ENCODE results near the gene CYB5A.
"Not testable (repeated sequence)": the region's sequence is repeated elsewhere in the genome, so short reads cannot be mapped to it uniquely, and the experiment has no call there.

The CYB5A gene

GRCh38 chr18:74291771-74292540 lies at the start of gene CYB5A:
CYB5A (minus strand) TSS chr18:74291963; CDS start chr18:74291875, 88 bp downstream.
- no peak for FAIRE-seq

GRCh38 chr18:74337912-74338309 lies 46.1 kb upstream of the CYB5A start:
- no peak for FAIRE-seq

- FAIRE-seq: no peak
These were observed 45.6 kb upstream of the CYB5A start for GRCh38 chr18:74337155-74337911.

- no peak for FAIRE-seq
These were observed 44.9 kb upstream of the CYB5A start for GRCh38 chr18:74336656-74337055.

DNA sequence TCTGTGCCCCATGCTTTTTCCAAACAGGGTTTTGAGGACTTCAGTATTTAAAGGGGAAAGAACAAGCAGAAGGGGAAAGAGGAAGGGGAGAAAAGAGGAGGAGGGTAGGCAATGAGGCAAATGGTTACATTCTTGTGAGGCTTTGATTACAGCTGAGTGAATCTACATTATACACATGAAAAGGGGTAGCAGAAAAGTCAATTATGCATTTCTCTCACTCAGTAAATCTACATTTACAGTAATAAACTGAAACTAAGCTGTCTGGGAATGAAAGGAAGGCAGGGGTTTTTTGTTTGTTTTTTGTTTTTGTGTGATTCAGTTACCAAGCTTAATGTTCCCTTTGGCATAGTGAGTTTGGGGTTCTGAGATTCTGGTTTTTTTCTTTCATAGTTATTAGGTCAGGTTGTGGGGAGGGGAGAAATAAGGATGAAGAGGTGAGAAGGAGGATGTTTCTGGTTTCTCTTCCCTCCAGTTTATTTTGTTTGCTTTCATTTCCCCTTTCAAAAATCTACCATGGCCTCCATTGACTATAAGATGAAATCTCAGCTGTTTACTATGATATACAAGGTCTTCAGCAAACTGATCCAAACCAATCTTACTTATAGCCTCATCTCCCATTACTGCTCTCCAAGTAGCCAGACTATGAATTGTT lies 42.6 kb upstream of the CYB5A start:
- FAIRE-seq: no peak

DNA sequence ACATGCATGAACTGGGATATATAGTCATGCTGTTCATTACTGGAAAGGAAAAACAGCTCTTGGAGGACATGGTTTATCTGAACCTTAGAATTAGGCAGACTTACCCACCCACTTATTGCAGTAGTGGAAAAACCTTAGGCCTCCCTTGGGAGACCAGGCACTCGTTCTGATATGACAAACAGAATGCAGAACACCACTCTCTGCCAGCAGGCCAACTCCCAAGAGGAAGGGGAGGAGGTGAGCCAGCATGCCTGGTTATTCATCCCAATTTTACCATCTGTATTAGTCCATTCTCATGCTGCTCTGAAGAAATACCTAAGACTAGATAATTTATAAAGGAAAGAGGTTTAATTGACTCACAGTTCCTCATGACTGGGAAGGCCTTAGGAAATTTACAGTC lies 41.3 kb upstream of the CYB5A start:
- FAIRE-seq: no peak

GRCh38 chr18:74331404-74331803 lies 39.6 kb upstream of the CYB5A start:
- FAIRE-seq: no peak

DNA sequence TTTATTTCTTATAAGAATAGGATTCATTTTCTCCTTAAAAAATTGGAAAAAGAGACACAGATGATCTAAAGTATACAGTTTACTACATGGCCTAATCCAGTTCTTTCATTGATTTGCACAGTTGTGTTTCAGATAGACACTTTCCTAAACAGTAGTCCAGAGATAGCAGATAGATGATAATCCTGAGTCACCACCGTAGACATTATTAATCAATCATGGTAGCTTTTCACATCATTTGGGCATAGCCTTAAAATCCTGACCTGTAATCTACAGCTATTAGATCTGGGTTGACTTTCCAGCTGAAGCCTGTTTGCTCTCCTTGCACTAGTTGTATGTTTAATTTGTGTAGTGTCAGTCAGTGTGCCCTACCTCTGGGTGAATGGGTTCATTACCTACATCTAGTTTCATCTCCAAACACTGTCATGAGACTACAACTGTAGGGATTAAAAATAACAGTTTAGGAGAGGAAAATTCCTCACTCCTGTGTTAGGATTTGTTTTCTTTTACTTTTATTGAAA lies 38.0 kb upstream of the CYB5A start:
- no peak for FAIRE-seq

DNA sequence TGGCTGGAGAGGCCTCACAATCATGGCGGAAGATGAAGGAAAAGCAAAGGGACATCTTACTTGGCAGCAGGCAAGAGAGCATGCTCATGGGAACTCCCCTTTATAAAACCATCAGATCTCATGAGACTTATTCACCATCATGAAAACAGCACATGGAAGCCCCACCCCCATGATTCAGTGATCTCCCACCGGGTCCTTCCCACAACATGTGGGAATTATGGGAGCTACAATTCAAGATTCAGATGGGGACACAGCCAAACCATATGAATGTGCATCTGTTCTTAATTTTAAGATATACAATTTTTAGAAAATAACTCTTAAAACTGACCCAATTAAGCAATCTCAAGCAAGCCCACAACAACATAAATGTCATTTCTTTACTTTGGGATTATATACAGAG lies 36.4 kb upstream of the CYB5A start:
- no peak for FAIRE-seq

DNA sequence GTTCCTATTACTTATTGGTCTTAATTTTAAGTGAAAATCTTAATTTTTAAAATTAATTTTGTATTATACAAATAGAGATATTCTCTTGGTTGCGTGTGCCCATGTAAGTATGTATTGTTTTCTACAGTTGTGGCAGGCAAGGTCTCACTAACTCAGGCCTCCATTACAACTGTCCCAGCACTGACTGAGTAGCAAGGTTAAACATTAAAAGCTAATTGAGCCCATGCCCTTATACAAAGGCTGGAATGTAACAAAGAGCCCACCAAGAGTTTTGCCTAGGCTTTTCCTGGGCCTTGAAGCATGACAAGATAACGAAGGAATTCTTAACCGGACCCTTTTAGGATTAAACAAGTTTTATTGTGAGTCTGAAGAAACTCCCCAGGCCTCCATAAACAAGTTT lies 35.0 kb upstream of the CYB5A start:
- FAIRE-seq: not testable (repeated sequence)

GRCh38 chr18:74326231-74326630 lies 34.5 kb upstream of the CYB5A start:
- FAIRE-seq: no peak

DNA sequence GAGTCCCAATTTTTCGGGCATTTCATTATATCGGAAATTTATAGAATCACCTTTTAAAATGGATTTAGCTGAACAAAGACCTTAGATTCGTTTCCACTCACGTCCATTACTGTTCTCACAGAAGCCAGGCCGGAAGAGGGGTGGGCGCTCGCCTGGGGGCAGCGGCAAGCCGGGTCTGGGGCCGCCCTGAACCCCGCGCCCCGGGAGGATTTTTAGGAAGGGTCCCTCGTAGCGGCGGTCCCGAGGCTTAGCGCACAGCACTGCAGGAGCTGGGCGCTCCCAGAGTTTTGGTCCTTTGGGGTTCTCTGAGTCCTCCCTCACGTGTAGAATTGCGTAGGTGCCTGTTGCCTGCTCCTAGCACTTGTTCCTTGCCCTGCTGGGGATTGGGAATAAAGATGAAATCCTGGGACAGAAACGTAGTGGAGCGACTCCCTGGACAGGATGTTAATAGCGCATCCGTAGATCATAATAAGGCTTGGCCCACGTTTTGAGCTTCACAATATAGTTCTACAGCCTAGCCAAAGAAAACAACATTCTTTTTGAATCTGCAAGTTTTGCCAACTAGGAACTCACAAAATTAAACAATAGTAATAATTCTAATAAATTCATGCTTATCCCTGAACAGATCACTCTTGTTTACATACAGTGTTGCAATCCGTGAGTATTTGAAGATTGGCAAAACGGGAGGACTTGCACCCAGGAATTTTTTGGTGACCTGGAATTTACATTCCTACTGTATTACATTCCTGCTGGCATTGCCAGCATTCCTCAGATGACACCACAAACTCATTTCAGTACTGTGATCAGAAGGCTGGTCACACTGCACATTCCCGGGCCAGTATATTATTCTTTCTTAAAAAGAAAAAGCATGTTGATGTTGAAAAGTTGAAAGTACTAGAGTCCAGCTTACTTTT lies 24.8 kb upstream of the CYB5A start:
- no peak for FAIRE-seq

GRCh38 chr18:74315464-74316256 lies 23.9 kb upstream of the CYB5A start, which contains the start of gene C18orf63:
C18orf63 (plus strand) TSS chr18:74315839; CDS start chr18:74317866, 2,027 bp downstream.
- no peak for FAIRE-seq

GRCh38 chr18:74314759-74315463 lies 23.1 kb upstream of the CYB5A start:
- FAIRE-seq: no peak

DNA sequence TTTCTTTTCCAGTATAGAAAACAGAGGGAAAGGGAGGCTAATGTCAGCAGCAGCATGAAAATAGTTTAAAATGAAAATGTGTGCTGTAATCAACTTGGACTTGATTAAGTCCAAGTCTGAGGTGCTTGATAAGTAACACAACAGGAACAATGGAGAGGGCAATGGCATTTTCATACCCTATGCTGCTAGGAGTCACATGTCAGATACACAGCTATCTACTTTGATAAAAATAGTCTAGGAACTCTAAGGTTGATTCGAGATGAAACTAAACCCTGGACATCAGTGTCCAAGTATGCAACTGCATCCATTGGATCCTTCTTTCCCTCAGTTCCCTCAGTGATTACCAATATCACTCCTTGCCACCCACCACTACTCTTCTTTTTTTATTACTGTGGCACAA lies 19.2 kb upstream of the CYB5A start:
- no peak for FAIRE-seq

DNA sequence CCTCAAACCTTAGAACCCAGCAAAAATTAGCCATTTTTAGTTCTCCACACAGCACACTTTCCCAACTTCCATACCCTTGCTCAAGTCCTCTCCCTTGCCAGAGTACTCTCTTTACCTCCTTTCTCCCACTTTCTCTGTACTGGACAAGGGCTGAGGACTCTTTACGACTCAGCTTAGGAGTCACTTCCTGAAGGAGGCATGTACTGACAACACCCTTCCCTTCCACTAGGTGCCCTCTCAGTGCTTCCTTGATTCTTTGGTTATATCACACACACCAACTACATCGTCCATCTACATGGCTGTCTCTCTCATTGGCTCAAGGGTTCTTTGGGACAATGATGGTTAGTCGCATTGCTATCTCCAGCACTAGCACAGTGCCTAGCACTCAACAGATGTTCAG lies 18.6 kb upstream of the CYB5A start:
- no peak for FAIRE-seq

DNA sequence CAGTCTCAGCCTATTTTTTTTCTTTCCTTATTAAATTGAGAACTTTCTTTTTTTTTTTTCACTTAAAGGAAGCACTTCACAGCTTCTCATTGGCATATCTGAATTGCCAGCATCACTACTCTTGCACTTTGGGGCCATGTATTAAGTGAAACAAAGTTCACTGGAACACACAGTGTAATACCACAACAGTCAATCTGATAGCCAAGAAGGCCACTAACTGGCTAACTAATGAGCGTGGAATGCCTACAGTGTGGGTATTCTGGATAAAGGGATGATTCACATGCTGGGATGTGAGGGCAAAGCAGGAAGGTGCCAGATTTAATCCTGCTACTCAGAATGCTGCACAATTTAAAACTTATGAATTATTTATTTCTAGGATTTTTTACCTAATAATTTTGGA lies 12.2 kb upstream of the CYB5A start:
- no peak for FAIRE-seq

DNA sequence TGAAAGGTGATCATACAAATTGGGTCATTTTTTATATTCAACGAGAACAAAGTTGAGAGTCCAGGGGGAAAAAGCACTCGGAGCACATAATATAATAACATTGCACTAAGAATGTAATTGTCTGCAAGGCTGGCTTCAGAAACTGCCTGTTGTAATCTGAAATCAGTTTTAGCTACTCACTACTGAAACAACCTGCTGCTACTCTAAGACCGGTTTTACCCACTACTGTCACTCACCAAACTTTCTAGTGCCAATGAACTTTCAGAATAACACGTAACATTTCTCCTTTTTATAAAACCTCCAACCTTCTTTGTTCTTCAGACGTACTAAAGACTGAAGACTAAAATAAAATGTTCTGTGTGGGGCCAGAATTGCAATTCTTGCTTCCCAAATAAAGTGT lies 11.5 kb upstream of the CYB5A start:
- no peak for FAIRE-seq

- FAIRE-seq: no peak
These were observed 8.0 kb upstream of the CYB5A start for GRCh38 chr18:74299746-74300145.

GRCh38 chr18:74299162-74299561 lies 7.4 kb upstream of the CYB5A start:
- FAIRE-seq: no peak

GRCh38 chr18:74294526-74294925 lies 2.8 kb upstream of the CYB5A start:
- no peak for FAIRE-seq

Measured in colon (tissue), 2 donors.